Activated T-cell treated with anti-CD3 and anti-CD28 coated beads, Interleukin-2, amount 50 U/mL, for 1 hour (primary cell): ENCODE data around the gene DARS1.

Experiments
- DNase-seq: peaks from one replicate; pipeline ENCODE4 v3.0.0-alpha.2; 2020

Gene DARS1

DNA sequence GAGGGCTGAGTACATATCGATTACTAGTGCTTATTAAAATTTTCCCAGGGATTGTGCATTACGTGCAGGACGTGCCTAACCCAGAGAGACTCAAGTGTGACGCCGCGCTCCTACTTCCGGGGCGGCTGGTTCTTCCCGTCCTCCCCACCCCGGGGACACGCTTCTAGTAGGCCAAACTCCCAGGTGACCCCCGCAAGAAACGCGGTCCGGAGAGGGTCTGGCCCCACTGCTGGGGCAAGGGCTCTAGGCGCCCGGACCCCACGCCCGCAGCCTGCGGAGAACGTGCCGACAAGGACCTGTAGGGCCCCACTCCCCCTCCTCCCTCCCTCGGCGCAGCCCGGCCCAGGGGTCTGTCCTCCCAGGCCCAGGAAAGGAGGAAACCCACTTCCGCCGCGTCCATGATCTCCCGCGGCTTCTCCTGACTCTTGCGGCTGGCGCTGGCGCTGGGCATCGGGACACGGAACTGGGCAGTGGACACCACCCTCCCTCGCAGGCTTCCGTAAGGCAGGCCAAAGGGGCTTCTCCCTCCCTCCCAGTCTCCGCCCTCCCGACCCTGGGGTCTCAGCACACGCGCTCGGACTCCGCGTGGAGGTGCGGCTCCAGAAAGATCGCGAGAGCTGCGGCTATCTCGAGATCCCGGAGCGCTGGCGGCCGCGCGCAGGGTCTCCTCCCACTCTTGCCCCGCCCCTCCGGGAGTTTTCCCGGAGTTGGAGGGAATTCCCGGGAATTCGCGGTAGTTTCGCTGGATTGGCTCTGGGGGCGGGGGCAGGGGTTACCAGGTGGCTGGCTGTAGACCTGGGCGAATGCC, at the start of gene DARS1:
TSS of gene DARS1 (minus strand) at position 609 of the 808 bp plus-strand sequence. CDS start at position 451, 158 bp downstream.
- peak; percentile 82 for DNase-seq

DNA sequence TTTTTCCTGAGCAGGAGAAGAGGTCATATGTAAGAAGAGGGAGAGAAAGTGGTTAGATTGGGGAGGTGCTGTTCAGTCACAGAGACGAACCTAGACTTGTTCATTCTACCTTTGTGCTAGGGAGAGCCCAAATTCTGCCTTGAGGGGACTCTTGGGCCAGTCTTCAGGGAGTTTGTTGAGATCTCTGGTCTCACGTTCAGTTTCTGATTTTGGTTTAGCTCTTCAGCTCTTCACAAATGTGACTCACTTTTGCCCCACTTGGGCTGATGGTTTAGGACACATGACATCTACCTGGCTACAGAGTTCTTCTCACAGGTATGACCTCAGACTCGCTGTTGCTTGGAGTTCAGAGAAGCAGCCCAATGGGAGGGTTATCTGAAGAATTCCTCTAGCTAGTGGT, 49.2 kb upstream of the DARS1 start:
- no peak for DNase-seq

DNA sequence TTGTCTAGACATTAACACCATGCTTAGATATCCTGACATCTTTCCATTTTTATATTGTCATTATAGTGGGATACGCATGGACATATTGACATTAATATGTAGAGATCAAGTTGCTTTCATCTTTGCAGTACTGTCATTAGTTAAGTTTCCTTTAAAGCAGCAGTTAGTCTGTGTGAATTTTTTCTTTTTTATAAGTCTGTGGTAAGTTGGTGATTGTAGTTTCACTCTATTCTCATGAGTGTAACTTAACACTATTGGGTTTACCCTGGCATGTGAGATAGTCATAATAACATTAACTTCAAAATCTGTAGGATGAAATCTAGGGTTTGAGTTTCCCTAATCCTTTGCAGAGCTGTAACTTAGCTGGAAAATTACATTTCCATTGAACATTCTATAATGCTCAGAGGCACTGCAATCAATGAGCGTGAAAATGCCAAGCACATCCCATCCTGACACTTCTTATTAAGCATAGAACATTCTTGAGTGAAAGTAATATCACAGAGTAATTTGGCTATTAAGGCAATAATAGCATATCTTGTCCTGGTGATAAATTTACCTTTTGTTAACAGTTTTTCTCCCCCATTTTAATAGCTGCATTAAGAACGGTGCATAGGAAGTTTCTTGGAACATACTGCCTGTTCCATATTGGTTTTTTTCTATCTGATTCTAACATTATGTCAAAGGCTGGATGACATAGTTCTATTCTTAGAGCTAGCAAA, 47.5 kb upstream of the DARS1 start:
- DNase-seq, result no peak

GRCh38 chr2:136032192-136032591, 46.8 kb upstream of the DARS1 start:
- DNase-seq, result no peak

DNA sequence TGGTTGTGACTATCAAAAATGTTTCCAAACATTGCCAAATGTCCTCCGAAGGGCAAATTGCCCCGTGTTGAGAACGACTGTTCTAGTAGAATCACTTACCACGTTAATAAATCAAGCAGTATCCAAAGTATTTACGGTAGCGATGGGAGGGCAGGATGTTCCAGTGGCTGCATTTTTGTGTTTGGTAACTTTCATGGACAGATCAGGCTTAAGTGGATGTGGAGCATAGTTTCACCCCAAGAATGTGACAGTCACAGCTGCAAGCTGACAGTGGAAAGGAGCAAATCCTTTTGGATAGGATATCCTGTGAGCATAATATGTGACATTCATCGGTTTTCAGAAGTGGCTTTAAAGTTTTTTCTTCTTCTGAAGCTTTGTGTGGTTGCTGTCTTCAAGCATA, 46.3 kb upstream of the DARS1 start:
- DNase-seq, result no peak

- DNase-seq, result no peak
Observed at GRCh38 chr2:136030406-136030805, 45.0 kb upstream of the DARS1 start.

- DNase-seq, result no peak
Observed at GRCh38 chr2:136029149-136029548, 43.7 kb upstream of the DARS1 start.

- DNase-seq, result no peak
Observed at GRCh38 chr2:136028001-136028400, 42.6 kb upstream of the DARS1 start.

DNA sequence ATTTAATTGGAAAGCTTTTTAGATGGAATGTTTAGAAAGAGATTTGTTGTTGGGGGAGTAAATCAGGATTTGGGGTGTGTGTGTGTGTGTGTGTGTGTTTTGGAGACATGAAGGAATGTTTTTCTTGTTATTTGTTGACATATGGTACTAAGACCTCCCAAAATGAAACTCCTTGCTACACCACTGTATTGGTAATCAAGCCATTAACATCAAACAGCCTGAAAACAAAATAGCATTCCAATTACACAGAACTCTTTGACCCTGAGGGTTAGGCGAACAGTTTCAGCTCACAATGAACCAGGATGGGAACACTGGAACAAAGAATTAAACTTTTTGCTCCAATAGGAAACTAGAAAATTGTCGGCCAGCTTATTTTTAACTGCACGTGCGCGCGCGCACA, 41.7 kb upstream of the DARS1 start:
- DNase-seq, result no peak

DNA sequence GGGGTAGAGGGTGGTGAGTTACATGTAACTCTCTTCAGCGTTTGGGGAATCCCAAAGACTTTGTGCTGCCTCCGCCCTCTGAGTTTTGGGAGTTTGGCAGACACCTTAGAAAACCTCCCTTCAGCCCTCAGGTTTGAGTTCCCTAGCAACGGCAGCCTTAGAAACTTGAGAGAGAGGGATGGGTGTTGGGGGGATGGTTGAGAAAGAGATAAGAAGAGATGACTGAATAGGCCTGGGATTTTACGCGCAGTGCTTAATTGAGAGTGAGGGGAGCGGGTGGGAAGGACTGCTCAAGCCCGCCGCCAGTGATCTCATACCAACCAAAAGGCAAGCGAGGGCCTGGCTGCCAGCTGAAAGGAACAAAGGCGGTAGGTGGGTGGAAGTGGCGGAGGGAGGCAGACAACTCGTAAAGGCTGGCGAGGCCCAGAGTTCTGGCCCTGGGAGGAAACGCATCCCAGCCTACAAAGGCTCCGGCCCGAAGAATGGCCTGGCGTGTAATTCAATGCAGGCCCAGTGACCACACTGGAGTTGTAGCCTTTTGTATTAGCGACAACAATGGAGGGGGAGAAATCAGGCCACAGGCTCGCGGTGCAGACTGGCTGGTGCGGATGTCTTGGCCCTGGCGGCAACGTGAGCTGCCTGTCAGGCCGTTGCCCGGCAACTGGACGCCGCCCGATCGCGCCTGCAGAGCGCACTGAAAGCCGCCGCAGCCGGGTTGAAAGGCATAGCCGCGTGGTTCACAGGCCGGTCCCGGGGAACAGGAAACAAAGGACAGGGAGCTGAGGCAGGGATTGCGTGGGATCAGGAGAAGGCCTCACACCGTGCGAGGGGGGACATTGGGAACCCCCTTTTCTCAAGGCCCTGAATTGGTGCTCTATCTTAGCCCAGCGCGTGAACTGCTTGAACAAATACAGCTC, 39.9 kb upstream of the DARS1 start:
- peak; percentile 29 for DNase-seq

DNA sequence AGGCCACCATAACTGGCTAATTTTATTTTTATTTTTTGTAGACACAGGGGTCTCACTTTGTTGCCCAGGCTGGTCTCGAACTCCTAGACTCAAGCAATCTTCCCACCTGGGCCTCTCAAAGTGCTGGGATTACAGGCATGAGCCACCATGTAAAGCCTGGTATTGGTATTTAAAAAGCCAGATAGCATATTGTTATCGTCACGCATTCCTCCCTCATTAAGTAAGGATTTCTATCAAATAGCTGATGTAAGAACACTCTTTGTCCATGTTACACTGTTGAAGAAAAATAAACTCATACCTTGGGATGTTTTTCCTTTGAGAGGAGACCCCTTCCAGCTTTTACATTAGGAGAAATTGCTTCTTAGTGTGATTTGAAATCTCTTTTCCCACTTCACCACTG, 39.2 kb upstream of the DARS1 start:
- DNase-seq, result no peak

- DNase-seq, result no peak
Observed at GRCh38 chr2:136024185-136024584, 38.8 kb upstream of the DARS1 start.

- DNase-seq, result no peak
Observed at GRCh38 chr2:136023416-136023815, 38.0 kb upstream of the DARS1 start.

DNA sequence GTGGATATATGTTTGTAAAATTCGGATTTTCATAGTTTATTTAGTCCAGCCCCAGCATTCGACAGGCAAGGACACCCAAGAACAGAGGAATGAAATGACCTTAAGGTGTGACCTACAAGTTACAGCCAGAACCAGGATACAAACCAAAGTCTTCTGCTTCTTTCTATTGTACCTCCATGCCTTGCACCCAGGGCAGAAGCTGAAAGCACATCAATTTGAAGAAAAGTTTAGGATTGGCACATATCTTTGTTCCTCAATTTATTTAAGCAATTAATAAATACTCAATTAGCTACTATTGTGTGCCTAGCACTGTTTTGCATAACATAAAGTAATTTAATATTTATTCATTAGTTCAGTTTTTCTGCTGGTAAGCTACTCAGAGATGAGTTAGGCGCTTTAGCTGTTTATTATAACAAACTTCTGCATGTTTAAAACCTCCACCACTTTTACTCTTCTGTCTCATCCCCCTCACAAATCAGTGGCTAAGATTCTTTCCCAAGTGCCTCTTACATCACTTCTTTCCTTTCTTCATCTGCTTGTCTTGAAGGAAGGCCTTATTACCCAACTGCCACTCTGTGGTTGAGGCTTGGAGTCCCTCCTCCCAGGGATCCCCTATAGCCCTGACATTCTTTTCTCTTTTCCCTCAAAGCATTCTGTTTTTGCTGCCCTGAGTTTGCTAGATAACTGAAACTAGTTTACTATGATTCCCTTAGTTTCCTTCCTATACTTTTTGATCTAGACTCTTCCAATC, 37.1 kb upstream of the DARS1 start:
- DNase-seq, result no peak

- DNase-seq, result no peak
Observed at GRCh38 chr2:136021976-136022375, 36.5 kb upstream of the DARS1 start.

DNA sequence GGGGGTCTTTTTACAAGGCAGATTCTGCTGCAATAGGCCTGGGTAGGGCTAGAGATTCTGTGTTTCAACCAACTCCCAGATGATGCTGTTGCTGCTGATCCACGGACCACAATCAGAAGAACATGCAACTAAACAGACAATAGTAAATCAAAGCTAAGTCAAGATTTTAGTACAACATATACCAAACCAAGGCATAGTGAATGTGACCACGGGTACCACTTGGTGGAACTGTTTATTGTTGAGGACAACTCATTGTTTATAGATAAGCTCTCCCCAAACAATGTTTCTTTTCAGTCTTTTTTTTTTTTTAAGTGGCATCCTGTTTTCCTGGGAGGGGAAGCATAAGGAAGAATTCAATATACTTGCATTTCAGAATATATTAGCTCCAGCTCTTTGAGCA, 36.0 kb upstream of the DARS1 start:
- DNase-seq, result no peak

GRCh38 chr2:136020831-136021230, 35.4 kb upstream of the DARS1 start:
- DNase-seq, result no peak

- DNase-seq, result no peak
Observed at GRCh38 chr2:136019825-136020224, 34.4 kb upstream of the DARS1 start.

DNA sequence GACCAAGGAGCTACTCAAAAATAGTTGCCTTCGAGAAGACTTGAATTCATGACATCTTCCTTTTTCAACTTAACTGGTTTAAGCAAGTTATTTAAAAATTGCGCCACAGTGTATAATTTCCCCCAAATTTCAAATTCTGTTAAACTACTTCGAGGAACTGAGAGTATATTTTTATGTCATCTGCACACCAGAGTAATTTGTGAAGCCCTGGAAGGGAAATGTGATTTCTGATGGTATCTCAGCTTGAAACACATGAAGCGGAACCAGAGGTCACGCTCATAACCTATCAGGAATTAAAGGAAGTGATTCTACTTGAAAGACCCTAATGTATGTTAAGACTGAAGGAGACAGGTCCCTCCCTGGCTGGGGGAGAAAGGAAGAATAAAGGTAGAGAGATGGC, 33.9 kb upstream of the DARS1 start:
- no peak for DNase-seq

- no peak for DNase-seq
Observed at GRCh38 chr2:136017786-136018185, 32.4 kb upstream of the DARS1 start.

- DNase-seq, result no peak
Observed at GRCh38 chr2:136016836-136017235, 31.4 kb upstream of the DARS1 start.

DNA sequence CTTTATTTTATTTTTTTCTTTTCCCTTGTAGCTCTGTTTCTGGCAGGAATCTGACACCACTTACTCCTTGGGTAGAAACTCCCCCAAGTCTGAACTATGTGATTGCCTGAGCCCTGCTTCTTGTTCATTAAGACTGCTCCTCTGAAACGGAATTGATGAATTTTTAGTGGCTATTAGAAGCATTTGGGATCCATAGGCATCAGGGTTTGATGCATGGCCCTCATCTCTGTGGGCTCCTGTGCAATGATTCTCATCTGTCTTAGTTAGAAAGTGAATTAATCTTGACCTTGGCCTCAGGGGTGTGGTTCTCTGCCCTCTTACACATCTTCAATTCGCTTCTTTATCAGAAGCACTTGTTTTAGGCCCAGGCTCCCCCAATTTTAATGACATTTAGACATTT, 31.0 kb upstream of the DARS1 start:
- DNase-seq, result no peak

DNA sequence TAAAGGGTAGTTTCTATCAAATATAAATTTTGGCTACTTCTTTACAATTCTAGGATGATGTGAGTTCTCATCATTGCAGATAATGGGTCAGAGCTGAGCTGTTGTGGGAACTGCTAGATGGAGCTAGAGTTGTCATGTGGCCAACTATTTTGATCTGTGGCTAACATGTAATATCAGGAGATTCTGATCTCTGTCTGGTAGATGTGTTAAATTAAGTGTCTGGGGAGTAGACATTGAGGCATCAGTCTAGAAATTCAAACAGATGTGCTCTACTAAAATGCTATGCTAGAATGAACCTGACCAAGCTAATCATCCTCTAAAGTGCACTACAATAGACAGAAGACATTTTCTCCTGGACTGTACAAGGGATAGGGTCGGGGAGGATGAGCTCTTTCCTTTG, 30.3 kb upstream of the DARS1 start:
- no peak for DNase-seq
